Measurements from ENCODE around the gene KRT71. TPM values are rescaled to one million over a fixed set of nuclear protein-coding genes. Genes with fewer than 3 reads are reported as not detected.
A peak's percentile ranks its signal among the peaks of the same experiment; 100 is the strongest.

KRT71 gene
- total RNA-seq, 1 experiment from 2014 or later = not detected

- Histone ChIP-seq H3K9ac (ENCODE audit: low read length) (no peak overlapping the region), H3K4me1 (ENCODE audit: control insufficient read depth in 1 of 2, insufficient read depth in 2 of 2, low read length in 2 of 2) (peaks cover 26 to 60% of the 10 kb centered on the region in 2 experiments), H4K20me1 (ENCODE audit: insufficient read depth) (no peaks in the 10 kb centered on the region), H2AFZ (ENCODE audit: low read depth, low read length, poor library complexity, severe bottlenecking) (no peak overlapping the region), H3K4me2 (ENCODE audit: low read length) (no peak overlapping the region), H3K27ac (ENCODE audit: low read depth, low read length) (no peak overlapping the region), H3K9me2 (ENCODE audit: insufficient read depth) (no peaks in the 10 kb centered on the region), H3K4me3 (replicated peaks in 1 of 2; ENCODE audit: low read depth in 1 of 2, low read length in 2 of 2) (no peak overlapping the region), H3K36me3 (ENCODE audit: control insufficient read depth in 1 of 2, insufficient read depth in 2 of 2, low read length in 2 of 2) (no peaks in the 10 kb centered on the region), H3K79me2 (ENCODE audit: insufficient read depth, low read length) (no peaks in the 10 kb centered on the region), H3K9me3 (ENCODE audit: control insufficient read depth in 1 of 2, insufficient read depth in 1 of 2, low read depth in 1 of 2, low read length in 2 of 2) (no peaks in the 10 kb centered on the region), H3K27me3 (ENCODE audit: insufficient read depth, low read length) (no peaks in the 10 kb centered on the region)
- intact Hi-C loops (cut with micrococcal nuclease) = no loop called here
- ChIA-PET RAD21 (ENCODE audit: low non-redundant PET in 1 of 2, low total read pairs in 2 of 2, uncharacterized antibody in 2 of 2, unreplicated experiment in 2 of 2) (no interaction called here), POLR2A (no interaction called here), CTCF (interaction anchor here (1.2 kb wide), 1 partner anchor 371 kb away, joined by 5 read pairs; no protein-coding TSS in a partner anchor)
- no TSS peak for BruUV-seq (replicated peaks)
- no peak for DNase-seq (ENCODE audit: low read depth, low spot score)
- TF ChIP-seq MAX (IDR thresholded peaks at IDR 0.05) (no peak), ZNF274 (IDR thresholded peaks at IDR 0.05; ENCODE audit: low read depth, low read length) (no peak)
- no peak for ATAC-seq
Observed at GRCh38 chr12:52499806-52500560, 53.0 kb downstream of the KRT71 start.

DNA sequence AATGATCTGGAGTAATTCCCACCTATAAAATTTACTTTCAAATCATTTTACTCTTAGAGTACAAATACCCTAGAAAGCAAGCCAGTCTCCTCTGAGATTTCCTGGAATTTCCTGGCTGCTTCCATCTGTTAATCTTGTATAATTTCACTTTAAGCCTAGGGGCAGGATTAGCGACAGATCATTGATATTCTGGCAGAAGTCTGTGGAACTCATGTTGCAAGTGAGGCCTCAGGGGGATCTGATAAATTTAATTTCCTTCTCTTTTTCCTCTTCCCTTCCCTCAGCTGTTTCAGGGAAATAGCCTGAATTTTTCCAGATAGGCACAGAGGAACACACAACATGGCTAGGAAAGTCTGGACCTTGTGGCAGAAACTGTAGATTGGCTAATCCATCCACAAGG lies 54.0 kb downstream of the KRT71 start:
- ChIA-PET POLR2A (no interaction called here), RAD21 (ENCODE audit: low non-redundant PET in 1 of 2, low total read pairs in 2 of 2, uncharacterized antibody in 2 of 2, unreplicated experiment in 2 of 2) (no interaction called here), CTCF (no interaction called here)
- no peaks in the 10 kb centered on the region for H3K79me2 ChIP-seq (ENCODE audit: insufficient read depth, low read length)
- TF ChIP-seq ELF1 (IDR thresholded peaks at IDR 0.05; ENCODE audit: borderline replicate concordance, low read depth) (no peak), EGR1 (IDR thresholded peaks at IDR 0.05; ENCODE audit: low read depth) (no peak), EZH2 (IDR thresholded peaks at IDR 0.05) (no peak), POLR2A (IDR thresholded peaks at IDR 0.05; ENCODE audit: borderline replicate concordance, extremely low read depth, insufficient read depth, insufficient read length) (no peak), YY1 (IDR thresholded peaks at IDR 0.05; ENCODE audit: extremely low read depth, insufficient replicate concordance, low read depth, low read length) (no peak)
- DNase-seq (ENCODE audit: low read depth, low spot score) (no peak), ATAC-seq (no peak)
- H3K27me3 ChIP-seq (ENCODE audit: insufficient read depth, low read length) = no peaks in the 10 kb centered on the region
- H3K4me3 ChIP-seq (replicated peaks in 1 of 2; ENCODE audit: low read depth in 1 of 2, low read length in 2 of 2) = no peak overlapping the region
- no peak overlapping the region for H3K4me2 ChIP-seq (ENCODE audit: low read length)
- H3K9me3 ChIP-seq (ENCODE audit: control insufficient read depth in 1 of 2, insufficient read depth in 1 of 2, low read depth in 1 of 2, low read length in 2 of 2) = no peaks in the 10 kb centered on the region
- BruUV-seq (replicated peaks) = no TSS peak
- peaks cover 29 to 70% of the 10 kb centered on the region in 2 experiments for H3K4me1 ChIP-seq (ENCODE audit: control insufficient read depth in 1 of 2, insufficient read depth in 2 of 2, low read length in 2 of 2)
- H3K36me3 ChIP-seq (ENCODE audit: control insufficient read depth in 1 of 2, insufficient read depth in 2 of 2, low read length in 2 of 2) = no peaks in the 10 kb centered on the region
- no peaks in the 10 kb centered on the region for H4K20me1 ChIP-seq (ENCODE audit: insufficient read depth)
- no peak overlapping the region for H3K9ac ChIP-seq (ENCODE audit: low read length)
- intact Hi-C loops (cut with micrococcal nuclease) = no loop called here
- no peak overlapping the region for H3K27ac ChIP-seq (ENCODE audit: low read depth, low read length)
- H2AFZ ChIP-seq (ENCODE audit: low read depth, low read length, poor library complexity, severe bottlenecking) = peak overlapping the region; percentile 21
- H3K9me2 ChIP-seq (ENCODE audit: insufficient read depth) = no peaks in the 10 kb centered on the region
